ENCODE results near the gene HYAL2.

- no peak for TF ChIP-seq POLR2A (IDR thresholded peaks at IDR 0.05)
- TF ChIP-seq CTCF (IDR thresholded peaks at IDR 0.05), result no peak
Measured at GRCh38 chr3:50304601-50305000, 17.9 kb downstream of the HYAL2 start.

All from right lobe of liver (tissue), 4 donors.